GM21423 (cell line): ENCODE results near the gene NLRX1.
"Not testable (repeated sequence)": the region's sequence is repeated elsewhere in the genome, so short reads cannot be mapped to it uniquely, and the experiment has no call there.

ENCODE experiments used
- ATAC-seq: cut with Tn5 transposase; IDR thresholded peaks from one replicate; pipeline ENCODE4 v1.9.1; 2021; ENCODE audit warnings: mild to moderate bottlenecking, moderate library complexity; ENCODE audit not compliant: unreplicated experiment

The NLRX1 gene

DNA sequence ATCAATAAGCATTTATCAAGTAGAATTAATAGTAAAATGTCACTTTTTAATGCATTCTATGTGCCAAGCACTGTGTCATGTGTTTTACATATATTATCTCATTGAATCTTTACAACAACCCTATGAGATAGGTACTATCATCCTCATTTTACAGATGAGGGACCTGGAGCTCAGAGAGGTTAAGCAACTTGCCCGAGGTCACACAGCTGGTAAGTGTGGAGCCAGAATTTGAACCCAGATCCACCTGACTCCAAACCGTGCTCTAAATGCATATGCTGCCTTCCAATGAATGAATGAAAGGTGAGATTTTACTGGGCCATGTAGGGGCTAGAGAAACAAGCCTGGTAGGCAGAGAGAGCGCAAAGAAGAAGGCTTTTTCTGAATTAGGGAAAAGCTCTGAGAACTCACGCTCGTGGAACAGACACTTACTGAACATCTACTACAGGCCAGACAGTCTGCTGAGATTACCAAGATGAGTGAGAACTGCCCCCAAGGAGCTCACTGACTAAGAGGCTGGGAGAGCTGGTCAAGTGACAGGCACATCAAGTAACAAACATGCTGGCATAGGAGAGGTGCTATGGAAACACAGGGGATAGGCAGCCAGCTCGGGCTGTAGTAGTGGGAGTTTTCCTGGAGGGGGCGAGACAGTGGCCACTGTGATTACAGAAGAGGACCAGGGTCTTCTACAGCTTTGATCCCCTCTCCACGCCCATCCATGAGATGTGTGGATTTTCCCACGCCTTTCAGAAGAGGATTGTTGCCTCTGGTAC, 15.3 kb upstream of the NLRX1 start:
- no peak for ATAC-seq

DNA sequence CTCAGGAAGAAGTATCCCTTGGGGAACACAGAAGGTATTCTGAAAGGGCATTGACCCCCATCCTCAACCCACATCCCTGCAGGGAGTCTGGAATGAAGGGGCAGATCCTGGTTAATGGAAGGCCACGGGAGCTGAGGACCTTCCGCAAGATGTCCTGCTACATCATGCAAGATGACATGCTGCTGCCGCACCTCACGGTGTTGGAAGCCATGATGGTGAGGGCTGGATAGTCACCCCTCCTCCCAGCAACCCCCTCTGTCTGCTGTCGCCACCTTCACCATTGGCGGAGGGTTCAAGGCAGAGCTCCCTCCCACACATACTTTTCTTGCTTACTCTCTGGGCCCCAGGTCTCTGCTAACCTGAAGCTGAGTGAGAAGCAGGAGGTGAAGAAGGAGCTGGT, 14.3 kb upstream of the NLRX1 start:
- ATAC-seq: no peak

DNA sequence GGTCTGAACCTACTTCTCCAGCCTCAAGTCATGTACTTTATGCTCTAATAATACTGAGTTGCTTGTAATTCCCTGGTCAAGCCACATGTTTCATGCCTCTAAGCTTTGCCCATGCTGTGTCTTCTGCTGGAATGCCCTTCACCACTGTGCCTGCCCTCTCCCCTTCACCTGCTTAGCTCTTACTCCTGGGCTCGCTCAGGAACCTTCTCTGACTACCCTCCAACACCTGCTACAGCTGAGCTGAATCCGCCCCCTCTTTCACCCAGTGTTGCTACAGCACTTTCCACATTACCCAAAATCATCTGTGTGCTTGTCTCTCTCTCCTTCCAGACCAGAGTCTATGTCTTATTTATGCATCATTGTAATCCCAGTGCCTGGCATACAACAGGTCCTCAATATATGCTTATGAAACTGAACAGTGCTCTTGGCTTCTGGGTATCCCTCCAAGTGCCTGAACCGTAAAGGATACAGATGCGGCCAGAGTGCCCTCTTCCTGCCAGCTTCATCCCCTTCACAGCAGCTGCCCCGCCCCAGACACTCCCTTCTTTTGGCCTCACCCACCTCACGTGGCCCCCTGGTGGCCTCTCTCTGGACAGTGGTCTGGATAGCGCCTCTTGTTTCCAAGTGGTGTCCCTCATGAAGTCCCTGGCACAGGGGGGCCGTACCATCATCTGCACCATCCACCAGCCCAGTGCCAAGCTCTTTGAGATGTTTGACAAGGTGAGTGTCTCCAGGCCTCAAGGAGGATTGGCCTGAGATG, 12.6 kb upstream of the NLRX1 start:
- no peak for ATAC-seq

DNA sequence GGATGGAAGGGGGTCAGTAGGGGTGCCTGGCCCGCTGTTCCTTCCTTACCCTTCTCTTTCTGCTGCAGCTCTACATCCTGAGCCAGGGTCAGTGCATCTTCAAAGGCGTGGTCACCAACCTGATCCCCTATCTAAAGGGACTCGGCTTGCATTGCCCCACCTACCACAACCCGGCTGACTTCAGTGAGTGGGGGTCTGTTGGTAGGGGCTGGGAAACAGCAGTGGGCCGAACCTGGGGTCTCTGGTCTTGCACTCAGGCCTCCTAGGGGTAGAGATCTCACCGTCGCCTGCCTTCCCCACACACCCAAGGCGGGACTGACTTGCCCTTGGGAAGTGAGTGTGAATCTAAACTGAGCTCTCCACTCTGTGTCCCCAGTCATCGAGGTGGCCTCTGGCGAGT, 12.0 kb upstream of the NLRX1 start:
- ATAC-seq: no peak

DNA sequence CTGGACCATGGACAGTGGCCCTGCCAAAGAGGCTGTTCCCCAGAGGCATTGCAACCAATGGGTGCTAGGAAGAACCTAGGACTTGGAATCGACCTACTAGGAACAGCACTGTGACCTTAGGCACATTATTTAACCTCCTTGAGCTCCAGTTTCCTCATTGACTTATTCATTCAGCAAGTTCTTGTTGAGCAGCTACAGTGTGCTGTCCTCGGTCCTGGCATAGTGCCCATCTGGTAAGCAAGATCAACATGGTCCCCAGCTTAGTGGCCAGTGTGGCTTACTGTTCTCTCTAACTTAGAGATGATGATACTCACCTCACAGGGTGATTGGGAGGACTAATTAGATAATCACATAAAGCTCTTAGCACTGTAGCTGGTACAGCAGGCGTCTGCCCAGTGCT, 11.5 kb upstream of the NLRX1 start:
- no peak for ATAC-seq

DNA sequence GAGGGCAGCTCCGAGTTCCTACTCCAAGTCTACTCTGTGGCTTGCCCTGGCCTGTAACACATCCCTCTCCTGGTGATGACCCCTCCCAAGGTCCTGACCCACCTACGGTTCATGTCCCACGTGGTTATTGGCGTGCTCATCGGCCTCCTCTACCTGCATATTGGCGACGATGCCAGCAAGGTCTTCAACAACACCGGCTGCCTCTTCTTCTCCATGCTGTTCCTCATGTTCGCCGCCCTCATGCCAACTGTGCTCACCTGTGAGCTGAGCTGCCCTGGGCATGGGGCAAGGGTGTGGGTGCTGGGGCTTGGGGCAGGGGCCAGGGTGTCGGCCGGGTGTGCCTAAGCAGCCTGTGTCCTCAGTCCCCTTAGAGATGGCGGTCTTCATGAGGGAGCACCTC, 10.1 kb upstream of the NLRX1 start:
- no peak for ATAC-seq

DNA sequence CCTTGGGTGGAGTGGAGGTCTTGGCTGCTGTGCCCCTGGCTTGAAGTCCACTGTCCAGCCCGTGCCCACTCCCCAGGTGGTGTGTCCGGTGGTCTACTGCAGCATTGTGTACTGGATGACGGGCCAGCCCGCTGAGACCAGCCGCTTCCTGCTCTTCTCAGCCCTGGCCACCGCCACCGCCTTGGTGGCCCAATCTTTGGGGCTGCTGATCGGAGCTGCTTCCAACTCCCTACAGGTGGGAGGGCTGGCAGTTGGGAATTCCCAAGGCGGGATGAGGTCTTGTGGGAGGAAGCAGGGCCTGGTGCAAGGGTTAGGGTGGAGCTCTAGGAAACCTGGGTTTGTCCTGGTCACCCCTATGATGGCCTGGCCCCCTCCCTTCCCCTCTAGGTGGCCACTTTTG, 8.4 kb upstream of the NLRX1 start:
- ATAC-seq: no peak

DNA sequence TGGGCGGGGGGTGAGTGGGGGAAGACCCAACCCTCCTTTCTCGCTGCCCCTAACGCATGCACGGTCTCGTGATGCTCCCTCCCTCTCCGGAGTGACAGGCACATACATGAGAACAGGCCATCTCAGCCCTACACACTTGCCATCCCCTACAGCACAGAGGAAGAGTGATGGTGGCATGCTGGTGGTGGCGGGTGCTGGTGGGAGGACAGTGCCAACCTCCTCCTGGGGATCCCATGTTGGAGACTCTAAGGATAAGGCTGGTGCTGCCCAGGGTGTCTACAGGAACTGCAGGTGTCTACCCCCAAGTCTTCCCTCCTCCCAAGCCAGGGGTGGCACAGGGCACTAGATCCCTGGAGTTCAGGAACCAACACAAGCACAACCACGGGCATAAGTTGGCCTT, 6.7 kb upstream of the NLRX1 start:
- ATAC-seq: no peak

DNA sequence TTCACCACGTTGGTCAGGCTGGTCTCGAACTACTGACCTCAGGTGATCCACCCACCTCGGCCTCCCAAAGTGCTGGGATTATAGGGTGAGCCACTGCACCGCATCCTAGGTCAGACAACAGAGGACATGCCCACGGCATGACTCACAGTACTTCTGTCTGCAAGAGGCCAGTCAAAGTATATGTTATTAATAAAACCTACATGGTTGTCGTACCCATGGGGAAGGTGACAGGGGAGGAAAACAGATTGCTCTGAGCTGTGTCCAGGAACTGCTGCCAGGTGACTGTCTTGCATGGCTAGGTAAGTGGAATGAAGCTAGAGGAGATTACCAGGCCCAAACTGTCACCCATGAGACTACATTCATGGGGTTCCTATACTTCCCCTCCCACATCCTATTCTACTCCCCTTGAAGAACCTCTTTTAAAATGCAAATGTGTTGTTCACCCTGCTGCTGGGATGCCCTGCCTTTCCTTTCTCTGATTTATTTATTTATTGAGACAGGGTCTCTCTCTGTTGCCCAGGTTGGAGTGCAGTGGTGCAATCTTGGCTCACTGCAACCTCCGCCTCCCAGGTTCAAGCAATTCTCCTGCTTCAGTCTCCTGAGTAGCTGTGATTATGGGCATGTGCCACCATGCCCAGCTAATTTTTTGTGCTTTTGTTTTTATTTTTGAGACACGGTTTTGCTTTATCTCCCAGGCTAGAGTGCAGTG, 2.0 kb upstream of the NLRX1 start:
- ATAC-seq: no peak

DNA sequence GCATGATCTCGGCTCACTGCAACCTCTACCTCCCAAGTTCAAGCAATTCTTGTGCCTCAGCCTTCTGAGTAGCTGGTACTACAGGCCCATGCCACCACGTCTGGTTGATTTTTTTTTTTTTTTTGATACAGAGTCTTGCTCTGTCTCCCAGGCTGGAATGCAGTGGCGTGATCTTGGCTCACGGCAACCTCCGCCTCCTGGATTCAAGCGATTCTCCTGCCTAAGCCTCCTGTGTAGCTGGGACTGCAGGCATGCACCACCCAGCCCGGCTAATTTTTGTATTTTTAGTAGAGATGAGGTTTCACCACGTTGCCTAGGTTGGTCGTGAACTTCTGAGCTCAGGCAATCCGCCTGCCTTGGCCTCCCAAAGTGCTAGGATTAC, 1.5 kb upstream of the NLRX1 start:
- ATAC-seq: not testable (repeated sequence)

DNA sequence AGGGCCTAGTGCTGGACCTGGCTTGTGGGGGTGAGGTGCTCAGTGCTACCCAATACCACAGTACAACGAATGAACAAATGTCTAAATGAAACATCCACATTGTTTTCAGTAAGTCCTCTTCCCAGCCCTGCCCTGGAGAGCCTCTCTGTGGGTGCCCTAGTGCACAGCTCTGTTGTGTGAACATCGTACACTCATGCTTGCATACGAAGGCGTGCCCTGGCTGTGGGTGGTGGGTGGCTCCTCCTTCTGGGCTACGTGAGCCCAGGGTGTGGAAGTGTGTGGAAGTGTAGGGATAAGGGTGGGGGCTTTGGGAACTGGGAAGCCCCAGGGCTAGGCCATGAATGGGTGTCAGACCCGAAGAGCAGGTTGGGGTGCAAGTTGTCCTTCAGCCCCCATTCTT, 592 bp upstream of the NLRX1 start:
- no peak for ATAC-seq

DNA sequence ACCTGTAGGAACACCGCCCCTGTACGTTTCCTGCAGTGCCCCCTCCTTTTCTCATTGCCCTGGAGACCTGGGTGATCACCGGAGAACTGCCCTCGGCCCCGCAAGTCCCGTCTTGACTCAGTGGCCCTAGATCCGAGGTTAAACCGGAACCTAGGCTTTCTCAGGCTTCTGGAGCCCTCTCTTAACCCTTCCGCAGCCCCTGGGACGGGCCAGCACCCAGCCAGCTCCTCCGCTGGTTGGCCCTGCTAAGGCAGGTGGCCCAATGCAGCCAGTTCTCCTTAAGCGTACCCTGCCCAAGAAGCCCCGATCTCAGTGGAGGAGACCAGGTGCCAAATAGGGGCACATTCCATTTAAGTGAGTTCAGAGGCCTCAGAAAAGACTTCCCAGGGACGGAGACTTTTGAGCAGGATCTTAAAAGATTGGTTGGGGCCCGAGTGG, 776 bp downstream of the NLRX1 start:
- peak; percentile 18 for ATAC-seq

DNA sequence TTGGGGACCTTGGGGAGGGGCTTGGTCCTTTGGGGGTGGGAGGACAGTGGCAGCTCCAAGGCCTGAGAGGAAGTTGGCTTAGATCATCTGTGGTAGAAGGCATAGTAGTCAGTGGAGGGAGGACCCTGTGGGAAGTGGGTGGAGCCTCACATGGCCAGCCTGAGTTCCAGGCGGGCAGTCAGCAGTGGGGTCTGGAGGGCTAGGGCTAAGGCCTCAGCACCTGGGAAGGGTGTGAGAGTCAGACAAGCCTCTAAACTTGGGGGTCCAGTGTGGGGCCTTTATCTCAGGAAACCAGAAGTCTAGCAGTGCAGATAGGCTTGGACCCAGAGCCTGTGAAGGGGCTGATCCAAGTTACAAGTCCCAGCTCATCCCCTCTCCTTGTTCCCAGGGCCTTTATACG, 4.0 kb downstream of the NLRX1 start:
- no peak for ATAC-seq

DNA sequence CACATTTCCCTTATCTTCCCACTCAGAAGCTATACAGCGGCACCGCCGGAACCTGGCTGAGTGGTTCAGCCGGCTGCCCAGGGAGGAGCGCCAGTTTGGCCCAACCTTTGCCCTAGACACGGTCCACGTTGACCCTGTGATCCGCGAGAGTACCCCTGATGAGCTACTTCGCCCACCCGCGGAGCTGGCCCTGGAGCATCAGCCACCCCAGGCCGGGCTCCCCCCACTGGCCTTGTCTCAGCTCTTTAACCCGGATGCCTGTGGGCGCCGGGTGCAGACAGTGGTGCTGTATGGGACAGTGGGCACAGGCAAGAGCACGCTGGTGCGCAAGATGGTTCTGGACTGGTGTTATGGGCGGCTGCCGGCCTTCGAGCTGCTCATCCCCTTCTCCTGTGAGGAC, 4.9 kb downstream of the NLRX1 start:
- ATAC-seq: no peak

DNA sequence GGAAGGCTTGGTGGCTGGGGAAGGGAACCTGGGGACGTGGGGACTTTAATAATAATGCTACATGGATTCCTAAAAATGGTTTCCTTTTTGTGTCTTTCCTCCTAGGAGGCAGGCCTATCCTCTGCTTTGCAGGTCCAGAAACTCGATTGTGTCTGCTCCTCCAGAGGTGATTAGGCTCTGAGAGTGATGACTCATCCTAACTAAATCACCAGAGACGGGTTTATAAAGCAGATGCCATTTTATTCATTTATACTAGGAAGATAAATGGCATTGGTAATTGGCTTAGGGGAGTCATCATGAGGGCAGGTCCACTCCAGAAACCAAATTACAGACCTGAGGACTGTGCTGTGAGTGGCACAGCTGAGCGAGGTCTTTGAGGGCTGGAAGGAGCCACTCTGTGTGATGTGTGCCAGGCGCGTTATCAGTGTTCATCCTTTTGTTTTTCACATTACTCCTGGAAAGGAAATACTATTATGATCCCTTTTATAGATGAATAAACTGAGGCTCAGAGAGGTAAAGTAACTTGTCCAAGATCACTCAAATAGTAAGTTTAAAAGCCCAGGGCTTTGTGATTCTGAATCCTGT, 7.1 kb downstream of the NLRX1 start:
- no peak for ATAC-seq

DNA sequence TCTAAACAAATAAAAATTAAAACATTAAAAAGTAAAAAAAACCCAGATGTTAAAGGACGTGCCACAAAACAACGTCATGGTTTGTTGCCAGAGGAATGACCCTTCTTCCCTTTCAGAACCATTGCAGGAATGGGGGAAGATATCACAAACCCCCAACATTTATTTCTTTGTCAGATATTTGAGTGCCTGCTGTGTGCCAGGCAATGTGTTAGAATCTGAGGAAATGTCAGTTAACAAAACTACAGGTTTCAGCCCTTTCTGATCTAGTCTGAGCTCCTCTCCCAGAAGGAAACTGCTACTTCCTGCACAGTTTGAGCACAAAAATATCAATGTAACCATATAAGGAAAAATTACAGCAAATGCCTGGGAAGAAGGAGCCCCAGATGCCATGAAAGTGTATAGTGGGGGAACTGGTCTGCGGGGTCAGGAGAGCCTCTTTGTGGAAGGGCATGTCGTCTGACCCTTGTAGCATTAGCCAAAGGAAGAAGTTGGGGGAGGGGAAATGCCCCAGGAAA, 9.7 kb downstream of the NLRX1 start:
- no peak for ATAC-seq

DNA sequence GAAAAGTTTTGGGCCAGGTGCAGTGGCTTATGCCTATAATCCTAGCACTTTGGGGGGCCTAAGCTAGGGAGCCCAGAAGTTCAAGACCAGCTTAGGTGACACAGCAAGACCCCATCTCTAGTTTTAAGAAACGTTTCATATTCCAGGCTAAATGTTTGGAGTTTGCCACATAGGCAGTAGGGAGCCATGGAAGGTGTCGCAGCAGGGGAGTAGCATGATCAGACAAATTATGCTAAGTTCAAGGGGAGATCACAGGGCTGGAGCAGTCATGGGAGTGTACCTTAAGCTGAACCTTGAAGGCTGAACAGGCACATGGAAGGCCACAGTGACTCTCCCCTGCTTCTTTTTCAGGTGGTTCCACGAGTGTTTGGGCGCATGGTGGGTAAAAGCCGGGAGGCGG, 10.8 kb downstream of the NLRX1 start:
- ATAC-seq: no peak

DNA sequence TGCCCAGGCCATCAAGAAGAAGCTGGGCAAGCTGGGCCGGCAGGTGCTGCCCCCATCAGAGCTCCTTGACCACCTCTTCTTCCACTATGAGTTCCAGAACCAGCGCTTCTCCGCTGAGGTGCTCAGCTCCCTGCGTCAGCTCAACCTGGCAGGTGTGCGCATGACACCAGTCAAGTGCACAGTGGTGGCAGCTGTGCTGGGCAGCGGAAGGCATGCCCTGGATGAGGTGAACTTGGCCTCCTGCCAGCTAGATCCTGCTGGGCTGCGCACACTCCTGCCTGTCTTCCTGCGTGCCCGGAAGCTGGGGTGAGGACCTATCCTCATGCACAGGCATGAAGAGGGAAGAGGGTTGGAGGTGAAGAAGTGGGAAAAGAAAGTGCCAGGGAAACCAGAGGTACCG, 11.5 kb downstream of the NLRX1 start:
- ATAC-seq: no peak

DNA sequence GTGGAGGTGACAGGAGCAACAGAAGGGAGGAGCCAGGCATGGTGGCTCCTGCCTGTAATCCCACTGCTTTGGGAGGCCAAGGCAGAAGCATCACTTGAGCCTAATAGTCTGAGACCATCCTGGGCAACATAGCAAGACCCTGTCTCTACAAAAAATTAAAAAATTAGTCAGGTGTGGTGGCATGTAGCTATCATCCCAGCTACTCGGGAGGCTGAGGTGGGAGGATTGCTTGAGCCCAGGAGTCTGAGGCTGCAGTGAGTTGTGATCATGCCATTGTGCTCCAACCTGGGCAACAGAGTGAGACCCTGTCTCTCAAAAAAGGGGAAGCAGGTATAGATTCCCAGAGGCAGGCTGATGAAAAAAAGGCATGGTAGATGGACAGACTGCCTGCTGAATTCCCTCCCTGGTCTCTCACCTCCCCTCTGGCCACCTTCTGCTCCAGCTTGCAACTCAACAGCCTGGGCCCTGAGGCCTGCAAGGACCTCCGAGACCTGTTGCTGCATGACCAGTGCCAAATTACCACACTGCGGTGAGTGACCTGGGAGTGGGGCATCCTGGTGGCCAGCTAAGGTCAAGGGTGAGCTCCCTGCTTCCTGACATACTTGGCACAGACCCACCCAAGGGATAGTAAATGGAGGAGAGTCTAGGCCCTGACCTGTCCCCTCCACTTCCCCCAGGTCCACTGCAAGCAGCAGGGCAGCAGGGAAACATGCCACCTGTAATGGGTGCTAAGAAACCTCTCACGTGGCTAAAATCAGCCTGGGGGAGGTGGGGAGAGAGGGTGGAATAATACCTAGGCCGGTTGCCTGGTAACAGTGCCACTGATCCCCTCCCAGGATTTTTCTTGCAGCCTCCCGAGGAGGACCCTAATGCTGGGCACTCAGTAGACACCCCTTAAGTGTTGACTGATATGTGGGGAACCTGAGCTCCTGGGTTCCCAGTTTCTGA, 12.5 kb downstream of the NLRX1 start:
- ATAC-seq: no peak

DNA sequence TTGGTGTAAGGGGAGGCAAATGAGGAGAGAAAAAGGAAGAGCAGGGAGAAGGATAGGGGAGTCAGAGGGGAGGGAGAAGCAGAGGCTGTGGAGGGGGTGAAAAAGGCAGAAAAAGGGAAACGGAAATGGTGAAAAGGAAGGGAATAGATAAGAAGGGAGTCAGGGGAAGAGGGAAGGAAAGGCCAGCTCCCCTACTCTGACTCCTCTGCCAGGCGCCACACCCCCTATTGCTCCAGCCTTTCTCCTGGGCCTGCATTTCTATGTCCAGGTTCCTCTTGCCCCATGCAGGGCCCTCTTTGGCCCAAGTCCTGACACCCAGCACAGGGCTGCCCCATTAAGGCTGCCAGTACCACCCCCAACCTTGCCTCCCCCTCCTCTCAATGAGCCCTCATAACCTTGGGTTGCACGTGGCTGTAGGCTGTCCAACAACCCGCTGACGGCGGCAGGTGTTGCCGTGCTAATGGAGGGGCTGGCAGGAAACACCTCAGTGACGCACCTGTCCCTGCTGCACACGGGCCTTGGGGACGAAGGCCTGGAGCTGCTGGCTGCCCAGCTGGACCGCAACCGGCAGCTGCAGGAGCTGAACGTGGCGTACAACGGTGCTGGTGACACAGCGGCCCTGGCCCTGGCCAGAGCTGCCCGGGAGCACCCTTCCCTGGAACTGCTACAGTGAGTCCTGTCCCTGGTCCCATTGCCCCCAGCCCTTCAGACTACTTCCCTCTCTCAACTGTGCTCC, 13.3 kb downstream of the NLRX1 start:
- ATAC-seq: no peak
